Activated T-cell treated with anti-CD3 and anti-CD28 coated beads, Interleukin-2, amount 50 U/mL, for 4 hours (primary cell): ENCODE measurements around the gene WRNIP1. TPM values are rescaled to one million over a fixed set of nuclear protein-coding genes. Genes with fewer than 3 reads are reported as not detected.
A peak's percentile ranks its signal among the peaks of the same experiment; 100 is the strongest.

ENCODE experiments used
- ATAC-seq, 2 donors: fragments of 200-7000 bp; cut with Tn5 transposase; one replicate each; pipeline ENCODE4 v1.10.0; 2021
- DNase-seq: peaks from one replicate; pipeline ENCODE4 v3.0.0-alpha.2; 2020
- H3K27me3 Mint-ChIP-seq: one replicate; pipeline ENCODE4 v1.8.0; 2021; ENCODE audit warnings: low read depth, mixed read lengths
- H3K36me3 Mint-ChIP-seq: one replicate; pipeline ENCODE4 v1.8.0; 2022; ENCODE audit warnings: mixed read lengths; ENCODE audit not compliant: insufficient read depth
- H3K4me1 Mint-ChIP-seq: one replicate; pipeline ENCODE4 v1.8.0; 2021; ENCODE audit warnings: low read depth, mixed read lengths
- H3K4me3 Mint-ChIP-seq: one replicate; pipeline ENCODE4 v1.8.0; 2021; ENCODE audit warnings: mild to moderate bottlenecking, moderate library complexity, mixed read lengths
- H3K9me3 Mint-ChIP-seq: one replicate; pipeline ENCODE4 v1.8.0; 2021; ENCODE audit warnings: mixed read lengths
- total RNA-seq, 3 donors: library from RNA; stranded (reverse); gene quantifications; one replicate each; pipeline ENCODE4 v1.2.1, GENCODE V29; 2021

WRNIP1 gene
- total RNA-seq, 3 donors from 2014 or later, result 44.1 to 52.1 (median 49.0) TPM

DNA sequence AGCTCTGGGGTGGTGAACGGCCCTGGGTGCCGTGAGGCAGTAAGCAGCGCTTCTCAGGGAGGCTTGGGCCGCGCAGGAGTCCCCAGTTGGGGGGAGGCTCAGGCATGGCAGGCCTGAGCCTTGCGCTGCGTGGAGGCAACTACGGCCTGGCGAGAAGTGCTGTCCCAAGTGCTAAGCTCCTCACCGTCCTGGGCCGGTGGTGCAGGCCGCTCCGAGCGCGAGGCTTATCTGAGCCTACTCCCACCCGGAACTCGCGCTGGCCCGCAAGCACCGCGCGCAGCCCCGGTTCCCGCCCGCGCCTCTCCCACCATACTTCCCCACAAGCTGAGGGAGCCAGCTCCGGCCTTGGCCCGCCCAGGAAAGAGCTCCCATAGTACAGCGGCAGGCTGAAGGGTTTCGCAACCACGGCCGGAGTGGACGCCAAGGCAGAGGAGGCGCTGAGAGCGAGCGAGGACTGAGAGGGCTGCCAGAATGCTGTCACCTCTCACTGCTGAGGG is 1.8 kb upstream of the WRNIP1 start:
- Mint-ChIP-seq H3K9me3 (no peaks in the 10 kb centered on the region), H3K27me3 (peaks cover 2% of the 10 kb centered on the region), H3K4me3 (peak overlapping the region; percentile 89), H3K4me1 (peaks cover 31% of the 10 kb centered on the region), H3K36me3 (peaks cover 2% of the 10 kb centered on the region)
- DNase-seq (no peak), ATAC-seq (no peak)

DNA sequence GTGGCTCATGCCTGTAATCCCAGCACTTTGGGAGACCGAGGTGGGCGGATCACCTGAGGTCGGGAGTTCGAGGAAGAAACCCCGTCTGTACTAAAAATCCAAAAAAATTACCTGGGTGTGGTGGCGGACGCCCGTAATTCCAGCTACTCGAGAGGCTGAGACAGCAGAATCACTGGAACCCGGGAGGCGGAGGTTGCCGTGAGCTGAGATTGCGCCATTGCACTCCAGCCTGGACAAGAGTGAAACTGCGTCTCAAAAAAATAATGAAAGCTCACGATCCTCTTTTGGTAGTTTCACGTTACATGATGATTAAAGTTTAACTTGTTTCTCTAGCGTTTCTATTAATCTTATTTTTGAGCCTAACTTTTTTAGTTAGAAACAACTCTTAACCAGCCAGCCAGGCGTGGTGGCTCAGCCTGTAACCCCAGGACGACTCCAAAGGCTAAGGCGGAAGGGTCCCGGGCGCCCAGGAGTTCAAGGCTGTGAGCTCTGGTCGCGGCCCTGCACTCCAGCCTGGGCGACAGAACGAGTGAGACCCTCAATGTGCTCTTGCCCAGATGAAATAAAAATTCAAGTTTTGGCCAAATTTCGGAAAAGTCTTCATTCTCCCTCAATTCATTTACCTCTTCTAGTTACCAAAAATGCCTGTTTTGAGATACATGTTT is 1.2 kb upstream of the WRNIP1 start:
- H3K4me1 Mint-ChIP-seq, result peaks cover 37% of the 10 kb centered on the region
- H3K27me3 Mint-ChIP-seq, result no peaks in the 10 kb centered on the region
- DNase-seq (no peak), ATAC-seq (no peak)
- H3K4me3 Mint-ChIP-seq, result peak overlapping the region; percentile 89
- peaks cover 5% of the 10 kb centered on the region for H3K36me3 Mint-ChIP-seq
- no peaks in the 10 kb centered on the region for H3K9me3 Mint-ChIP-seq

GRCh38 chr6:2764610-2765165 is 505 bp upstream of the WRNIP1 start:
- no peaks in the 10 kb centered on the region for H3K9me3 Mint-ChIP-seq
- peaks cover 5% of the 10 kb centered on the region for H3K36me3 Mint-ChIP-seq

DNA sequence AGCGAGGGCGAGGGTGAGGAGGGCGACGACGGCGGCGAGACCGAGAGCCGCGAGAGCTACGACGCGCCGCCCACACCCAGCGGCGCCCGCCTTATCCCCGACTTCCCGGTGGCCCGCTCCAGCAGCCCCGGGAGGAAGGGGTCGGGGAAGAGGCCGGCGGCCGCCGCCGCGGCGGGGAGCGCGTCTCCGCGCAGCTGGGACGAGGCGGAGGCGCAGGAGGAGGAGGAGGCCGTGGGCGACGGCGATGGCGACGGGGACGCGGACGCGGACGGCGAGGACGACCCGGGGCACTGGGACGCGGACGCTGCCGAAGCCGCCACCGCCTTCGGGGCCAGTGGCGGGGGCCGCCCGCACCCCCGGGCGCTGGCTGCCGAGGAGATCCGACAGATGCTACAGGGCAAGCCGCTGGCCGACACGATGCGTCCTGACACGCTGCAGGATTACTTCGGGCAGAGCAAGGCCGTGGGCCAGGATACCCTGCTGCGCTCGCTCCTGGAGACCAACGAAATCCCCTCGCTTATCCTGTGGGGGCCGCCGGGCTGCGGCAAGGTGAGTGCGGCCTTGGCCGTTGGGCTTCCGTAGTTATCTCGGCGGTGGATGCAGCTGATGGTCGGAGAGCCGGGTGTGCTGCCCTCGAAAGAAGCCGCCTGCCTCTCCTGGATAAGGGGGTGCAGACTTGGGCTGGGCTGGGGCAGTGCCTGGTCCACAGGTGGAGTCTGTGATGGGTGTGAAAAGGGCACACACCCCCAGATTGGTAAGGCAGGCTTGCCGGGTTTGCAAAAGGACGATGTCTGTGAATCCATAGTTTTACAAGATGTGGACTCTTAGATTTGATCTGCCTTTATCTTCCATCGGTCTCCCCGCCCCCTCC is 938 bp downstream of the WRNIP1 start:
- peak in 1 of 2 donors; percentile 35 for ATAC-seq

More at GRCh38 chr6:2764610-2765165, 505 bp upstream of the WRNIP1 start:
- DNase-seq (peak; percentile 54), ATAC-seq (peak; percentile 74 to 75)
- H3K4me3 Mint-ChIP-seq, result peak overlapping the region; percentile 89
- no peaks in the 10 kb centered on the region for H3K27me3 Mint-ChIP-seq
- peaks cover 40% of the 10 kb centered on the region for H3K4me1 Mint-ChIP-seq

DNA sequence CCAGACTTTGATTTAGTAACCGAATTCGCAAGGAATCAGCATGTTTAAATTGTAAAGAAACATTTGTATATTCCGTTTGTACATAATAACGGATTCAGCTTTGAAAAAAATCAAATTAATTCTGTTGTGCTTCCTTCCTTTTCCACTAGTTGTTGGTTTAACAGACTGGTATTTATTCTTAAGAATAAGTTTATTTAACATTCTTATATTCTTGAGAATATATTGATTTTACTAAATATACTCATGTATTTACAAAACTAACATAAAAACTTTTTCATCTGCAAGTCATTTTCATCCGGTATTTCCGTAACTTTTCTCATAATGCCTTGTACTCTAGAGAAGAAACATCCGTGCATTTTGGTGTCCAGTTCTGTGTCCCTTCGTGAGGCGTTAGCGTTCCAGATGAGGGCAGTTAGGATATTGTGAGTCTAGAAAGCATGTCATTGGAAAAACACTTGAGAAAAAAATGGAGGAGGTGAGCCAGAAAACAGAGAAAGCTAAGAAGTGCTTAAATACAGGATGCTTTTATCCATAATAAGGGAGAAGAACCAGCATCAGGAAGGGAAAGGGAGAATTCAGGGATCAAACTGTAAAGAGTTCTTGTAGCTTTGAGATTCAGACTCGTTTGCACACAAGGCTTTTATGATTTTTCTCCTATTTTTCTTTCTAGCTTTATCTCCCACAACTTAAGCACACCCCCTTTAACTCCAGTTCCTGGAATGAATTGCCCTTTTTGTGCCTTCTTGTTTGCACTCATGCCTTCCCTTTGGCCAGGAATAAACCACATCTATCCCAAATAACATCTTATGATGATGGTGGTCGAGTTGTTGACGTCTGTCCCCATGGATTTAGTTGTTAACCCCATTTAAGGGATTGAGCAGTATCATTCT is 1.8 kb downstream of the WRNIP1 start:
- ATAC-seq (no peak), DNase-seq (no peak)
- H3K36me3 Mint-ChIP-seq, result peaks cover 14% of the 10 kb centered on the region
- peak overlapping the region; percentile 93 for H3K4me3 Mint-ChIP-seq
- peaks cover 48% of the 10 kb centered on the region for H3K4me1 Mint-ChIP-seq
- no peaks in the 10 kb centered on the region for H3K27me3 Mint-ChIP-seq
- H3K9me3 Mint-ChIP-seq, result no peaks in the 10 kb centered on the region

More for the DNA sequence above, 938 bp downstream of the WRNIP1 start:
- Mint-ChIP-seq H3K27me3 (no peaks in the 10 kb centered on the region), H3K4me1 (peaks cover 46% of the 10 kb centered on the region), H3K9me3 (no peaks in the 10 kb centered on the region), H3K36me3 (peaks cover 12% of the 10 kb centered on the region), H3K4me3 (peak overlapping the region; percentile 93)
- peak; percentile 37 for DNase-seq

- Mint-ChIP-seq H3K4me3 (peak overlapping the region; percentile 93), H3K36me3 (peaks cover 14% of the 10 kb centered on the region), H3K27me3 (no peaks in the 10 kb centered on the region), H3K9me3 (no peaks in the 10 kb centered on the region), H3K4me1 (peaks cover 51% of the 10 kb centered on the region)
- ATAC-seq, result no peak
- no peak for DNase-seq
Measured at GRCh38 chr6:2767657-2768524, 2.7 kb downstream of the WRNIP1 start.

GRCh38 chr6:2768696-2769095 is 3.5 kb downstream of the WRNIP1 start:
- Mint-ChIP-seq H3K27me3 (no peaks in the 10 kb centered on the region), H3K9me3 (no peaks in the 10 kb centered on the region), H3K36me3 (peaks cover 20% of the 10 kb centered on the region), H3K4me1 (peaks cover 55% of the 10 kb centered on the region), H3K4me3 (peak overlapping the region; percentile 93)
- DNase-seq (no peak), ATAC-seq (no peak)

DNA sequence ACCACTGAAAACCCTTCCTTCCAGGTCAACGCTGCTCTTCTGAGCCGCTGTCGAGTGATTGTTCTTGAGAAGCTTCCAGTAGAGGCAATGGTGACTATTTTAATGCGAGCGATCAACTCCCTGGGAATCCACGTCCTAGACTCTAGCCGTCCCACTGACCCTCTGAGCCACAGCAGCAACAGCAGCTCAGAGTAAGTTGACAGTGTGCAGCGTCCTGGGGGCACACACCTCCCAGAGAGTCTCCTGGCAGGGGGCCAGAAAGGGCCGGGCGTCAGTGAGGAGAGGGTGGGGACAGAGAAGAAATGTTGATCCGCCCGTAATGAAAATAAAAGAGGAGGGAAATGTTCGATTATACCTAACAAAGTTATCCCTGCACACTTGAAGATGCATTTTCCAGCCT is 5.0 kb downstream of the WRNIP1 start:
- Mint-ChIP-seq H3K36me3 (peaks cover 21% of the 10 kb centered on the region), H3K27me3 (no peaks in the 10 kb centered on the region), H3K4me3 (no peak overlapping the region), H3K4me1 (peaks cover 53% of the 10 kb centered on the region), H3K9me3 (no peaks in the 10 kb centered on the region)
- DNase-seq (no peak), ATAC-seq (no peak)

DNA sequence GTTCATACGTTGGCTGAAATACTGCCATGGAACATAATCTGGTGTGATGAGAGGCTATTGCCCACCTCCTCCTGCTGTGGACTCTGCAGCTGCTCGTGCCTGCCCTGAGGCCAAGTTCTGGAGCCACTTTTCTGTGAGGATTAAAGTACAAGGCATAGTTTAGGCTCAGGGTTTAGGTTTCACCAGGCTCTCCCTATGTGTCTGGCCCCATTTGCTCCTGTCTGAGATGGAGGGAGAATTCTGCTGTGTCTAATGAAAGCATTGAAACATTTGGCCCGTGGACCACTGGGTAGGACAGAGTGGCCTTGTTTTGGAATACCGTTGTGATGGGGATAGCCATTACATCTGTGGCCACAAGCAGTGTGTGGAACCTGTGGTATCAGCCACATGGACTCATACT is 5.9 kb downstream of the WRNIP1 start:
- ATAC-seq, result no peak
- H3K4me1 Mint-ChIP-seq, result peaks cover 57% of the 10 kb centered on the region
- H3K36me3 Mint-ChIP-seq, result peaks cover 24% of the 10 kb centered on the region

GRCh38 chr6:2772840-2773239 is 7.6 kb downstream of the WRNIP1 start:
- H3K27me3 Mint-ChIP-seq, result no peaks in the 10 kb centered on the region
- no peak overlapping the region for H3K4me3 Mint-ChIP-seq
- no peaks in the 10 kb centered on the region for H3K9me3 Mint-ChIP-seq
- peaks cover 28% of the 10 kb centered on the region for H3K36me3 Mint-ChIP-seq
- ATAC-seq (no peak), DNase-seq (no peak)
- H3K4me1 Mint-ChIP-seq, result peaks cover 53% of the 10 kb centered on the region

More for the DNA sequence above, 5.9 kb downstream of the WRNIP1 start:
- no peak overlapping the region for H3K4me3 Mint-ChIP-seq
- H3K9me3 Mint-ChIP-seq, result no peaks in the 10 kb centered on the region
- DNase-seq, result no peak
- no peaks in the 10 kb centered on the region for H3K27me3 Mint-ChIP-seq

DNA sequence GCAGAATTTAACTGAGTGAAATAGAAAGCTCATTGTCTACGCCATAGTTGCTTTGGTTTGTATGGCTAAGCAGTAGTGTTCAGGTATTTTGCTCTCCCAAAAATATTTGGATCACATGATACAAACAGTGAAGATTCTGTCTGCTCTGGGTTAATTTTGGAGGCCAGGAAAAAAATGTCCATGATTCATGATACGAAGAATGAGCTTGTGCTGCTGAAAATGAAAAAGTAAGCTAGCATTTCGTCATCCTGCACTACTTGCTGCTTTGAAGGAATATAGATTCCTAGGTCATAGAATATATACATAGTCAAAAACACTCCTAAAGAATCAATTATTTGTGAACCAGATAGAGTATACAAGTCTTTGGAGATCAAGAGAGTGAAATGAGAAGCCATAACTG is 8.3 kb downstream of the WRNIP1 start:
- Mint-ChIP-seq H3K4me3 (no peak overlapping the region), H3K27me3 (no peaks in the 10 kb centered on the region), H3K4me1 (peaks cover 47% of the 10 kb centered on the region), H3K36me3 (peaks cover 27% of the 10 kb centered on the region), H3K9me3 (no peaks in the 10 kb centered on the region)
- no peak for ATAC-seq
- DNase-seq, result no peak

GRCh38 chr6:2775003-2775402 is 9.8 kb downstream of the WRNIP1 start:
- Mint-ChIP-seq H3K27me3 (no peaks in the 10 kb centered on the region), H3K36me3 (peaks cover 33% of the 10 kb centered on the region), H3K4me3 (no peak overlapping the region), H3K4me1 (peaks cover 36% of the 10 kb centered on the region), H3K9me3 (no peaks in the 10 kb centered on the region)
- no peak for DNase-seq
- no peak for ATAC-seq

DNA sequence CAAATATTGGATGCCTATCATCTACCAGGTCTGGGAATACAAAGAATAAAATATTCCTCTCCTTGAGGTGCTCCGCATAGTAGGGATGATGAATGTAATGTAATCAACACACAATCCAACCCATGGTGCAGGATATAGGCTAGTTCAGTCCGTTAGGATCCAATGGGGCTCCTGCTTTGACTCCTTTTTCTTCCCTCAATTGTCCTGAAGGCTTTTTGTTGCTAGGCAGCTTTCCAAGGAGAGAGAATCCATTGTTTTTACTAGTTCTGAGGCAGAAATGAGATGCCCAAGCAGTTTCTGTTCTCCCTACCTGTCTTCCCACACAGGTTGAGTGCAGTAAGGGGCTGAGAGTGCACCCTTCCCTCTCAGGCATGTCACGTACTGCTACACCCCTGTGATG is 12.1 kb downstream of the WRNIP1 start:
- Mint-ChIP-seq H3K4me3 (no peak overlapping the region), H3K27me3 (no peaks in the 10 kb centered on the region), H3K36me3 (peaks cover 32% of the 10 kb centered on the region), H3K9me3 (no peaks in the 10 kb centered on the region), H3K4me1 (peaks cover 23% of the 10 kb centered on the region)
- DNase-seq (no peak), ATAC-seq (no peak)
